Stimulated activated CD4-positive, alpha-beta T cell treated with anti-CD3 and anti-CD28 coated beads, Interleukin-2, amount 100 ng/mL, for 24 hours (primary cell): ENCODE measurements around the gene AHNAK2.
"Not testable (repeated sequence)": the region's sequence is repeated elsewhere in the genome, so short reads cannot be mapped to it uniquely, and the experiment has no call there.

Experiments used
- DNase-seq, 2 donors: peaks; one replicate each; pipeline ENCODE4 v3.0.0-alpha.2; 2020

Gene AHNAK2

GRCh38 chr14:104924421-104925213 is 53.6 kb downstream of the AHNAK2 start, which contains the start of gene PLD4:
Gene PLD4 (plus strand): TSS chr14:104924879. CDS start chr14:104927141, 2,262 bp downstream.
- peak in 1 of 2 donors; percentile 15 for DNase-seq

GRCh38 chr14:104923640-104924420 is 54.3 kb downstream of the AHNAK2 start:
- no peak for DNase-seq

- DNase-seq = no peak
Measured at GRCh38 chr14:104919993-104920315, 58.2 kb downstream of the AHNAK2 start.

DNA sequence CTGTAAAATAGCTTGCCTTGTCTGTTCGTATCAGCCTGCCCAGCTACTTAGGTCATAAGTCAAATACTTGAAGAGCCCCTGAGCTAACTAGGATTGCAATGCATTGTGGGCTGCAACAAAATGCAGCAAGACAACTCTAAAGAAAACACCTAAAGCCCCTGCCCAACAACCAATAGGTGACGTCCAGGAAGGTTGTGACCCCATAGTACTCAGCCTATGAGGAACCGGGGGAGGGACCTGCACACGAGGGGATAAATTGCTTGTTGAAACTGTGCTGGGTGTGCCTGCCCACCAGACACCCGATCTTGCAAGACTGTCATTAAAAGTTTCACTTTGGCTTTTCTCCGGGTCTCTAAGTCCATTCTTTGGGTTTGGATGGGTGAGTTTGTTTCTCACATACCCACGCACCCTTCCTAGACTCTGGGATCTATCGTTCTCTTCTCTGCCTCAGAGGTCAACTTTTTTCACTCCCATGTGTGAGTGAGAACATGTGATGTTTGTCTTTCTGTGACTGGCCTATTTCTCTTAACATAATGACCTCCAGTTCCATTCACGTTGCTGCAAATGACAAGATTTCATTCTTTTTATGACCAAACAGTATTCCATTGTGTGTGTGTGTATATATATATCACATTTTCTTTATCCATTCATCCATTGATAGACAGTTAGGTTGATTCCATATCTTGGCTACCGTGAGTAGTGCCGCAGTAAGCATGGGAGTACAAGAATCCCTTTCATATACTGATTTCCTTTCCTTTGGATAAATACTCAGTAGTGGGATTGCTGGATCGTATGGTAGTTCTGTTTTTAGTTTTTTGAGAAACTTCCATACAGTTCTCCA is 58.8 kb downstream of the AHNAK2 start:
- DNase-seq = not testable (repeated sequence)

GRCh38 chr14:104917993-104918392 is 60.2 kb downstream of the AHNAK2 start:
- no peak for DNase-seq

DNA sequence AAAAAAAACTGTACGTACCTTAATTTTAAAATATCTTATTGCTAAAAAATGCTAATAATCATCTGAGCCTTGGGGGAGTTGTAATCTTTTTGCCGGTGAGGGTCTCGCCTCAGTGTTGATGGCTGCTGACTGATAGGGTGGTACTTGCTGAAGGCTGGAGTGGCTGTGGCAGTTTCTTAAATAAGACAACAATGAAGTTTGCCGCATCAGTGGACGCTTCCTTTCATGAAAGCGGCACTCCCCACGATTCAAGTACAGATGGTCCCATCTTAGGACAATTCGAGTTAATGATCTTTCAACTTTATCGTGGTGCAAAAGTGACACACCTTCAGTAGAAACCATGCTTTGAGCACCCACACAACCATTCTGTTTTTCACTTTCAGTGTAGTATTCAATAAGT is 61.1 kb downstream of the AHNAK2 start:
- DNase-seq = no peak

GRCh38 chr14:104913435-104913834 is 64.7 kb downstream of the AHNAK2 start:
- DNase-seq = no peak

GRCh38 chr14:104912053-104912452 is 66.1 kb downstream of the AHNAK2 start:
- no peak for DNase-seq

DNA sequence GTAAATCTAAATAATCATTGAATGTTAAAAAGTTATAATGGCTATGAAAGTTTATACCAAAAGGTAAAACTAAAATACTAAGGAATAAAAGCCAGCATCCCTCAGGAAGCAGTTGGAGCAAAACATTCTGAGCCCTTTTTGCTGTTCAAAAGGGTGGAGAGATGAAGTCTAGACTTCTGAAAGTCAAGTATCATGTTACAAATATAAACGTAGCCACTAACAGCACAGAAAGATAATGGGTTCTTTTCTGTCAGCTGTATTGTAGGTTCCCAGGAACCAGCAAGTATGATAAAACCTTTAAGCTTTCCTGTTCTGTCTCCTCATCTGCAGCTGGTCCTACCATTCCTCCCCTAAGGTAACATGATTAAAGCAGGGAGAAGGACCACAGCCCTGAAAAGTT is 69.9 kb downstream of the AHNAK2 start:
- DNase-seq = no peak

- not testable (repeated sequence) for DNase-seq
Measured at GRCh38 chr14:104905579-104905933, 72.6 kb downstream of the AHNAK2 start.

DNA sequence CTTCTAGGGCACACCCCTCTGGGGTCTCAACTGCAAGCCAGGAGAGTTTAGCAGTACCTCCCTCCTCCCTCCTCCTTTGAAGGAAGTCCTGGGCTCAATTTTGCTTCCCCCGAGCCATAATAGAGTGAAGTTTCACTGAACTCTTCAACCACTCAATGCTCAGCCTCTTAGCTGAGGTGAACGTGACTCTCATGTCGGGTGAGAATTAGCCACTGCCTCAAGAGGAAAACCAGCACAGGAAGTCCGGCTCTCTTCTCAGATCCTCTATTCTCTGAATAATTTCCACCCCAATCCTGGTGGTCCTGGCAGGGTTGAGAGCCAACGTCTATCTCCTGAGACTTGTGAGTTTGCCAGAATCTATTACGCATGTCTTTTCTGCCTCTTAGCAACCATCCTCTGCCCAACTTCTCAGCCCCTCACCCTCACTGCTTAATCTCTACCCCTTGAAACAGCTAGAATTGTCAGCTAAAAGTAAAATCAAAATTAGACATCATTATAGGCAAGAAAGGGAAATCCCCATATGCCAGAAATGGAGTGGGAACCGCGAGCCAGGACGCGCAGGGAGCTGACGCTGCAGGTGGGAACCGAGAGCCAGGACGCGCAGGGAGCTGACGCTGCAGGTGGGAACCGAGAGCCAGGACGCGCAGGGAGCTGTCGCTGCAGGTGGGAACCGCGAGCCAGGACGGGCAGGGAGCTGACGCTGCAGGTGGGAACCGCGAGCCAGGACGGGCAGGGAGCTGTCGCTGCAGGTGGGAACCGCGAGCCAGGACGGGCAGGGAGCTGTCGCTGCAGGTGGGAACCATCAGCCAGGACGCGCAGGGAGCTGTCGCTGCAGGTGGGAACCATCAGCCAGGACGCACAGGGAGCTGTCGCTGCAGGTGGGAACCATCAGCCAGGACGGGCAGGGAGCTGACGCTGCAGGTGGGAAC is 73.3 kb downstream of the AHNAK2 start:
- DNase-seq = not testable (repeated sequence)

GRCh38 chr14:104903990-104904389 is 74.2 kb downstream of the AHNAK2 start:
- DNase-seq = no peak

DNA sequence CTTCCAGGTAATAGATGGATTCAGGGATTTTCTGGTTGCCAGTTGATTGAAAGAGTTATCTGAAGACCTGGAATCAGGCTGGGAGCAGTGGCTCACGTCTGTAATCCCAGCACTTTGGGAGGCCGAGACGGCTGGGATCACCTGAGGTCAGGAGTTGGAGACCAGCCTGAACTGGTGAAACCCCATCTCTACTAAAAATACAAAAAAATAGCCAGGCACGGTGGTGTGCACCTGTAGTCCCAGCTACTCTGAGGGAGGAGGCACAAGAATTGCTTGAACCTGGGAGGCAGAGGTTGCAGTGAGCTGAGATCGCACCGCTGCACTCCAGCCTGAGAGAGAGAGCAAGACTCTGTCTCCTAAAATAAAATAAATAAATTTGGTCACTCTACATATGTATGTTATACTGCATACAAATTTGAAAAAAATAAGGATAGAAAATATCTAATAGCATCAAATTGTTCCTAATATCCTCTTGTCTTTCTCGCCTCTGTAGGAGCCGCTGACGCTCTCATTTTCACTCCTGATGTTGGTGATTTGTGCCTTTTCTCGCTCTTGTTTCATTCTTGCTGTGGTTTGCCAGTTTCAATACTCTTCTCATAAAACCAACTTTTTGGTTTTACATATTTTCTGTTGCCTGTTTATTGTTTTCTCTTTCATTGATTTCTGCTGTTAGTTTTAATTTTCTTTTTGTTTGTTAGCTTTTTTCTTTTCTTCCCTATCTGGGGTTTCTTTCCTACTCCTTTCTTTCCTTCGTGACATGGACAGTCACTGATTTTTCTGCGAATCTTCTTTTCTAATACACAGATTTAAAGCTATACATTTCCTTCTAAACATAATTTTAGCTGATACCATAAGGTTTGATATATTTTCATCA is 77.3 kb downstream of the AHNAK2 start:
- no peak for DNase-seq

- DNase-seq = no peak
Measured at GRCh38 chr14:104899781-104900180, 78.4 kb downstream of the AHNAK2 start.

DNA sequence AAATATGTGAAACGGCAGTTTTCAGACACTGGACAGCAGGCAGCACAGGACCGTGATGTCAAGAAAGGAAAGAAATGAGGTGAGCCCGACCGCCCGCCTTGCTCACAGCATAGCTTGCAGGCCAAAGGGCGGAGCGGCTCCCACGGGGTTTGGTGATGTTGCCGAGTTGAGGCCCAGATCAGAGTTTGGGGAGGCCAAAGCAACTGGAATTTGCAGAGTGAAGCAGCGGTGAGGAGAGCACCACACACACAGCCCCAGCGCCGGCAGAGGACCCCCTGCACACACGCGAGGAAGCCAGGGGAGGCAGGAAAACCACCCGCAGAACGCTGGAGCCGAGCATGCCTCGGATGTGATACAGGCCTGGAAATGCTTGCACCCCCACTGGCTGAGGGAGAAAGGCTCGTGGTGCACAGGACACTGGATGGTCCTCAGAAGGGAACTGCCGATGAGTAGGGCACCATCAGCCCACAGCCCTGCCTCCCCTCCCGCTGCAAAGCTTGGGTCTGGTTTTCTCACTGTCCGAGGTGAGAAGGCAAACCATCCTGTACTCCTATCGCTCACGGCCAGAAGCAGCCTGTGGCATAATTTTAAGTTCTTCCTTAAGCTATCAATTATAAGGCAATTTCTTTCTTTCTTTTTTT is 79.2 kb downstream of the AHNAK2 start:
- no peak for DNase-seq

DNA sequence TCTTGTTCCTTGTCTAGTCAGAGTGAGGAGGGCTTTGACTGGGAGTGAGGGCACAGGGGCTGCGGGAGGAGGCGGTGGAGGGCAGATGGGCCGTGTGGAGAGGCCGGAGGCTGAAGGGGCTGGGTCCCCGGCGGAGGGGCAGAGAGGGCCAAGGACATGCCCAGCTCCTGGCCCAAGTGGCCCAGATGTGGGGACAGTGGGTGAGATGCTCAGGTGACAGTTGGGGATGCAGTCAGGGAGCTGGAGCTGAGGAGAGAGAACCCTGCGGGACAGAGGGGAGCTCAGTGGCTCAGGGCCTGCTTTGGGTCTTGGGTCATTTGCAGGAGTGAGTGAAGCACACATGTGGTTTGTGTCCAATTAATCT is 80.0 kb downstream of the AHNAK2 start:
- DNase-seq = no peak

- DNase-seq = no peak
Measured at GRCh38 chr14:104897330-104898194, 80.6 kb downstream of the AHNAK2 start.

DNA sequence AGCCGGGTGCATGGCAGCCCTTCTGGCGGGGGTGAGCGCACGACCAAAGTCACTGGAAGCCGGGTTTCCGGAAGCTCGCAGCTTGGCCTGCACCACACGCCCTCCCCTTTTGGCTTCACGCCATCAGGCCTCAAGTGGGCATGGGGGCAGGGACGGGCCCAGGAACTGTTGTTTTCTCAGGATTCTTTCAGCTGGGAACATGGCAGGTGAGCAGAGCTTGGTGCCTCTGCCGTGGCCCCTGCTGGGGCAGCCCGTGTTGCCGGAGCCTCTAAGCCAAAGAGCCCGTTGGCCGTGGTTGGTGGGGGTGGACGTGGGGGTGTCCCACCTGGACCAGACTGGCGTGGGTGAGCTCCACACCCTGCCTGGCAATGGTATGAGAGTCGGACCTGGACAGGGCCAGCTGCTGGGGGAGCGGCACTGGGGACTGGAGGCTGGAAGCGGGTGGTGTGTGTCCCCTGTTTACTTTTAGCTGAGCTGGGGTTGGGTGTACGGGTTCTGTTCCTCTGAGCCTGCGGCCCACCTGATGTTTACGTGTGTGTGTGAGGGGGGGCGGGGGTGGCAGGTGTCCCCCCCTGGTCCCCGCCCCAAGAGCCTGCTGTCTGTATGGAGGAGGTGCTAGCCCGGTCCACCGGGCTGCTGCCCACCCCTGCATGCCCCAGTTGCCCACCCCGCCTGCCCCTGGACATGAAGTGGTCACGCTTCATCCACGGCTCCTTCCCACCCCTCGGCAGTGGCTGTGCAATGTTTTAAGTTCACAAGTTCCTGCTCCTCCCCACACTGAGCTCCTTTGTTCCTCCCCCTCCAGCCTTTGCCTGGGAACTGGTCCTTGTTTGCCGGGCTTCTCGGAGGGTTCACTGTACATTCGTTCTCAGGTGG is 82.2 kb downstream of the AHNAK2 start:
- DNase-seq = no peak
